ENCODE data around the gene LRRC8B. TPM values are rescaled to one million over a fixed set of nuclear protein-coding genes. Genes with fewer than 3 reads are reported as not detected.

LRRC8B gene
- total and polyA plus RNA-seq, 2 of the 8 experiments (the other 6 are each of a cell fraction or from before 2014, with no cell fraction given) = 18.4 to 29.2 TPM

GRCh38 chr1:89529196-89529595, 4.6 kb downstream of the LRRC8B start:
- Histone ChIP-seq H2AK5ac (ENCODE audit: low read depth, low read length) (no peak overlapping the region), H3K27ac (ENCODE audit: low read depth, low read length) (no peak overlapping the region), H2BK12ac (ENCODE audit: low read depth, low read length) (no peak overlapping the region), H3K18ac (ENCODE audit: extremely low read depth, low read length) (no peak overlapping the region), H3K4me3 (ENCODE audit: extremely low read depth in 1 of 4, insufficient read depth in 2 of 4, low read depth in 3 of 4, low read length in 4 of 4) (no peak overlapping the region), H3K9ac (replicated peaks in 1 of 4; ENCODE audit: extremely low read depth in 1 of 4, low read depth in 3 of 4, low read length in 3 of 4) (no peak overlapping the region), H2BK15ac (ENCODE audit: low read length) (no peak overlapping the region), H2BK120ac (replicated peaks; ENCODE audit: low read depth, low read length) (no peak overlapping the region), H3K23ac (ENCODE audit: insufficient read length) (no peak overlapping the region), H3K23me2 (ENCODE audit: low read depth, low read length) (peaks cover 5% of the 10 kb centered on the region; the same call in 1 of the 2 replicates), H3K4ac (replicated peaks; ENCODE audit: insufficient read length, low read depth, low read length) (no peak overlapping the region), H4K20me1 (replicated peaks in 1 of 2; ENCODE audit: control insufficient read depth in 1 of 2, insufficient read depth in 2 of 2, low read length in 2 of 2) (peaks cover 0 to 2% of the 10 kb centered on the region in 2 experiments), H3K14ac (ENCODE audit: insufficient read length) (no peak overlapping the region), H4K5ac (ENCODE audit: insufficient read length, low read depth, low read length) (no peak overlapping the region), H3K9me3 (ENCODE audit: insufficient read depth in 2 of 2, low read depth in 1 of 2, low read length in 1 of 2) (no peaks in the 10 kb centered on the region), H4K8ac (ENCODE audit: extremely low read depth, insufficient read depth, low read length) (no peak overlapping the region), H3K4me1 (replicated peaks in 1 of 4; ENCODE audit: control insufficient read depth in 3 of 4, insufficient read depth in 4 of 4, low read length in 3 of 4) (peaks cover 3 to 16% (median 6%) of the 10 kb centered on the region in 4 experiments), H2BK5ac (ENCODE audit: low read depth, low read length) (no peak overlapping the region), H2AFZ (ENCODE audit: low read length) (no peak overlapping the region), H4K91ac (replicated peaks; ENCODE audit: insufficient read length, low read length) (no peak overlapping the region), H3K27me3 (replicated peaks in 1 of 4; ENCODE audit: control insufficient read depth in 3 of 4, extremely low read depth in 1 of 4, insufficient read depth in 3 of 4, low read length in 3 of 4) (no peaks in the 10 kb centered on the region), H3K56ac (replicated peaks; ENCODE audit: insufficient read length, low read depth, low read length) (no peak overlapping the region), H2BK20ac (ENCODE audit: low read length) (no peak overlapping the region), H3K4me2 (ENCODE audit: insufficient read depth in 1 of 2, low read depth in 2 of 2, low read length in 2 of 2) (no peak overlapping the region), H3K79me1 (ENCODE audit: low read depth, low read length) (peaks cover 7% of the 10 kb centered on the region), H3K79me2 (ENCODE audit: control insufficient read depth in 1 of 2, insufficient read depth in 2 of 2, low read length in 2 of 2) (peaks cover 13 to 83% of the 10 kb centered on the region in 2 experiments), H3K36me3 (ENCODE audit: control insufficient read depth in 2 of 4, insufficient read depth in 4 of 4, low read length in 3 of 4) (no peaks in the 10 kb centered on the region; a peak in 1 of 8 replicates)
- 88% methylated on average over 2 of the region's 2 CpGs; no CpG with 5 or more reads in 1 of the 2 experiments for WGBS, 2 experiments (ENCODE audit: extremely low coverage in 1 of 2, insufficient coverage in 1 of 2, insufficient read length in 1 of 2, insufficient replicate concordance in 2 of 2, low coverage in 1 of 2, low lambda C conversion rate in 2 of 2, missing lambda C conversion rate in 1 of 2)
- DNase-seq (ENCODE audit: low read depth in 1 of 2, low spot score in 2 of 2) (no peak), FAIRE-seq (no peak)
- peak; percentile 28; the same call in 1 of the 2 replicates for TF ChIP-seq MAFK (IDR thresholded peaks at IDR 0.05; ENCODE audit: low read depth, low read length)
- TF ChIP-seq BACH1 (IDR thresholded peaks at IDR 0.05; ENCODE audit: low read length) = no peak
- ChIA-PET POLR2A (ENCODE audit: partially characterized antibody) (interaction anchor here (0.6 to 1.9 kb wide), 3 partner anchors 11 to 66 kb away, joined by 3 to 6 read pairs (median 4); no protein-coding TSS in a partner anchor), CTCF (ENCODE audit: partially characterized antibody) (interaction anchor here (0.6 to 1.5 kb wide), 7 partner anchors 17 to 1469 kb away, joined by 3 to 6 read pairs (median 3); no protein-coding TSS in a partner anchor)

All from H1 (cell line).